ENCODE measurements around the gene CLSTN3. TPM values are rescaled to one million over a fixed set of nuclear protein-coding genes. Genes with fewer than 3 reads are reported as not detected.

CLSTN3 gene
- total RNA-seq, 1 experiment from 2014 or later = 34.6 TPM

DNA sequence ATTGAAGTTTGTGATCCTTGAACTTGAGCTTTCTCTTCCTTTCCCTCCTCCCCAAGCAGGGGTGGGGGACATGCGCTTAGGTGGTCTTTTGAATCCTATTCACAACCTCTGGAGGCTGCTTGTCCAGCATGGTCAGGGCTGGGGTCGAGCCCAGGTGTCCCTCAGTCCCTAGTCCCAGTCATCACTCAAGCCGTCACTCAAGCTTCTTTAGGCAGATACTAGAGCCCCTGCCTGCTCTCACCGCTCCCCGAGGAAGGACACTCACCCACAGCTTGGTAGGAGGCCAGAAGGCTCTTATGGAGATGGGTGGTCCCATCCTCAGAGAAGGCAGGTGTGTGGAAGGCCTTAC lies 20.6 kb upstream of the CLSTN3 start:
- H3K9me3 Mint-ChIP-seq (ENCODE audit: unreplicated experiment) = no peaks in the 10 kb centered on the region
- peaks cover 22% of the 10 kb centered on the region for H3K4me1 Mint-ChIP-seq (ENCODE audit: insufficient read depth, unreplicated experiment)
- POLR2A ChIA-PET = interaction anchor here (0.7 to 3.6 kb wide), 13 partner anchors 15 to 184 kb away, joined by 3 to 71 read pairs (median 11); partner anchors contain the start of genes C12orf57, C1R, C1S and LPCAT3
- DNase-seq (ENCODE audit: unreplicated experiment) = no peak
- no TSS peak for BruUV-seq (replicated peaks)
- peaks cover 34% of the 10 kb centered on the region for H3K36me3 Mint-ChIP-seq (ENCODE audit: insufficient read depth, unreplicated experiment)
- CTCF ChIA-PET = interaction anchor here (0.5 to 8.3 kb wide), 29 partner anchors 9 to 565 kb away, joined by 3 to 123 read pairs (median 5); partner anchors contain the start of genes C12orf57, C1R, C1S and LPCAT3
- intact Hi-C loops (cut with micrococcal nuclease) = loop anchor here (1.0 to 5.0 kb wide), 5 partner anchors 17 to 185 kb away; partner anchors contain the start of genes C12orf57, C1R and C1S
- H3K27ac Mint-ChIP-seq (ENCODE audit: low read depth, unreplicated experiment) = peak overlapping the region; percentile 90
- H3K27me3 Mint-ChIP-seq (ENCODE audit: insufficient read depth, unreplicated experiment) = no peaks in the 10 kb centered on the region
- H3K4me3 Mint-ChIP-seq (ENCODE audit: unreplicated experiment) = peak overlapping the region; percentile 95
- TF ChIP-seq, protein P1, sequence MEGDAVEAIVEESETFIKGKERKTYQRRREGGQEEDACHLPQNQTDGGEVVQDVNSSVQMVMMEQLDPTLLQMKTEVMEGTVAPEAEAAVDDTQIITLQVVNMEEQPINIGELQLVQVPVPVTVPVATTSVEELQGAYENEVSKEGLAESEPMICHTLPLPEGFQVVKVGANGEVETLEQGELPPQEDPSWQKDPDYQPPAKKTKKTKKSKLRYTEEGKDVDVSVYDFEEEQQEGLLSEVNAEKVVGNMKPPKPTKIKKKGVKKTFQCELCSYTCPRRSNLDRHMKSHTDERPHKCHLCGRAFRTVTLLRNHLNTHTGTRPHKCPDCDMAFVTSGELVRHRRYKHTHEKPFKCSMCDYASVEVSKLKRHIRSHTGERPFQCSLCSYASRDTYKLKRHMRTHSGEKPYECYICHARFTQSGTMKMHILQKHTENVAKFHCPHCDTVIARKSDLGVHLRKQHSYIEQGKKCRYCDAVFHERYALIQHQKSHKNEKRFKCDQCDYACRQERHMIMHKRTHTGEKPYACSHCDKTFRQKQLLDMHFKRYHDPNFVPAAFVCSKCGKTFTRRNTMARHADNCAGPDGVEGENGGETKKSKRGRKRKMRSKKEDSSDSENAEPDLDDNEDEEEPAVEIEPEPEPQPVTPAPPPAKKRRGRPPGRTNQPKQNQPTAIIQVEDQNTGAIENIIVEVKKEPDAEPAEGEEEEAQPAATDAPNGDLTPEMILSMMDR (IDR thresholded peaks at IDR 0.05; ENCODE audit: unreplicated experiment) = no peak

DNA sequence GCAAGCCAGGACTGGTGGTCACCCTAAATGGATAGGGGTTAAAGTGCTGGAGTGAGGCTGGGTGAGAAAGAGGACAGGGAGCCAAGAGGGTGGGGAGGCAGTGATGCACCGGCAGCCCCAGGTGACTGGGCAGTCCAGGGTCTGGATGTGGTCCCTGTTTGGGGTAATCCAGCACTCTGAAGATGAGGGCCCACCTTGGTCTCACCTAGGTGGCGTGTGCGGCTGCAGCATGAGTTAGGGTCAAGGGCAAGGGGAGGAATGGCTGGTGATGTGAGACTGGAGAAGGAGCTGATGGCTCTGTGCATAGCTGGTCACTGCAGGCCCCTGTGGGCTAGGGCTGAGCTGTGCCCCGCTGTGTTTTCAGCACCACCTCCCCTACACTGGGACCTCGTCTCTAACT lies 19.5 kb upstream of the CLSTN3 start:
- no peak for DNase-seq (ENCODE audit: unreplicated experiment)
- BruUV-seq (replicated peaks) = no TSS peak
- peaks cover 19% of the 10 kb centered on the region for H3K4me1 Mint-ChIP-seq (ENCODE audit: insufficient read depth, unreplicated experiment)
- H3K27ac Mint-ChIP-seq (ENCODE audit: low read depth, unreplicated experiment) = no peak overlapping the region
- H3K27me3 Mint-ChIP-seq (ENCODE audit: insufficient read depth, unreplicated experiment) = no peaks in the 10 kb centered on the region
- CTCF ChIA-PET = interaction anchor here (0.6 to 8.3 kb wide), 17 partner anchors 8 to 238 kb away, joined by 3 to 123 read pairs (median 4); partner anchors contain the start of genes C12orf57, C1S, RNU7-1 and SPSB2
- H3K36me3 Mint-ChIP-seq (ENCODE audit: insufficient read depth, unreplicated experiment) = peaks cover 40% of the 10 kb centered on the region
- TF ChIP-seq, protein P1 (IDR thresholded peaks at IDR 0.05; ENCODE audit: unreplicated experiment) = no peak
- no peak overlapping the region for H3K4me3 Mint-ChIP-seq (ENCODE audit: unreplicated experiment)
- H3K9me3 Mint-ChIP-seq (ENCODE audit: unreplicated experiment) = no peaks in the 10 kb centered on the region
- POLR2A ChIA-PET = interaction anchor here (1.1 to 3.7 kb wide), 3 partner anchors 50 to 166 kb away, joined by 5 to 42 read pairs (median 10); partner anchors contain the start of genes C12orf57, C1S and RNU7-1
- intact Hi-C loops (cut with micrococcal nuclease) = no loop called here

GRCh38 chr12:7112041-7112440 lies 18.1 kb upstream of the CLSTN3 start:
- POLR2A ChIA-PET = interaction anchor here (1.1 to 3.7 kb wide), 7 partner anchors 19 to 187 kb away, joined by 5 to 42 read pairs (median 10); partner anchors contain the start of genes C12orf57, C1R, C1S and RNU7-1
- CTCF ChIA-PET = interaction anchor here (0.8 to 8.3 kb wide), 24 partner anchors 10 to 240 kb away, joined by 3 to 123 read pairs (median 5); partner anchors contain the start of genes C12orf57, C1R, C1S and RNU7-1
- no peak overlapping the region for H3K4me3 Mint-ChIP-seq (ENCODE audit: unreplicated experiment)

GRCh38 chr12:7113389-7113871 lies 16.7 kb upstream of the CLSTN3 start:
- Mint-ChIP-seq H3K4me3 (ENCODE audit: unreplicated experiment) (no peak overlapping the region), H3K27ac (ENCODE audit: low read depth, unreplicated experiment) (no peak overlapping the region), H3K36me3 (ENCODE audit: insufficient read depth, unreplicated experiment) (peaks cover 36% of the 10 kb centered on the region), H3K27me3 (ENCODE audit: insufficient read depth, unreplicated experiment) (no peaks in the 10 kb centered on the region), H3K9me3 (ENCODE audit: unreplicated experiment) (no peaks in the 10 kb centered on the region), H3K4me1 (ENCODE audit: insufficient read depth, unreplicated experiment) (peaks cover 11% of the 10 kb centered on the region)
- intact Hi-C loops (cut with micrococcal nuclease) = loop anchor here (1.0 kb wide), 2 partner anchors 53 to 169 kb away; partner anchors contain the start of genes C12orf57 and C1S
- peak; percentile 56 for DNase-seq (ENCODE audit: unreplicated experiment)
- BruUV-seq (replicated peaks) = no TSS peak
- ChIA-PET CTCF (interaction anchor here (0.6 to 8.3 kb wide), 44 partner anchors 9 to 884 kb away, joined by 3 to 123 read pairs (median 5); partner anchors contain the start of genes C12orf57, C1R, C1S and LPCAT3), POLR2A (interaction anchor here (0.7 to 3.7 kb wide), 10 partner anchors 16 to 188 kb away, joined by 3 to 42 read pairs (median 6); partner anchors contain the start of genes C12orf57, C1R, C1S and RNU7-1)
- TF ChIP-seq, protein P1 (IDR thresholded peaks at IDR 0.05; ENCODE audit: unreplicated experiment) = peak; percentile 74

More at GRCh38 chr12:7112041-7112440, 18.1 kb upstream of the CLSTN3 start:
- DNase-seq (ENCODE audit: unreplicated experiment) = no peak
- no peaks in the 10 kb centered on the region for H3K9me3 Mint-ChIP-seq (ENCODE audit: unreplicated experiment)
- H3K4me1 Mint-ChIP-seq (ENCODE audit: insufficient read depth, unreplicated experiment) = peaks cover 9% of the 10 kb centered on the region
- H3K36me3 Mint-ChIP-seq (ENCODE audit: insufficient read depth, unreplicated experiment) = peaks cover 34% of the 10 kb centered on the region
- BruUV-seq (replicated peaks) = no TSS peak
- TF ChIP-seq, protein P1 (IDR thresholded peaks at IDR 0.05; ENCODE audit: unreplicated experiment) = no peak
- intact Hi-C loops (cut with micrococcal nuclease) = no loop called here
- no peaks in the 10 kb centered on the region for H3K27me3 Mint-ChIP-seq (ENCODE audit: insufficient read depth, unreplicated experiment)
- H3K27ac Mint-ChIP-seq (ENCODE audit: low read depth, unreplicated experiment) = no peak overlapping the region

Measured in MCF 10A (cell line).